ENCODE measurements around the gene EGLN3. TPM values are rescaled to one million over a fixed set of nuclear protein-coding genes. Genes with fewer than 3 reads are reported as not detected.

Gene EGLN3
- total and polyA plus RNA-seq, 2 donors (not counting 3 experiments of a cell fraction or from before 2014, with no cell fraction given), result 0.20 TPM; not detected in 1

DNA sequence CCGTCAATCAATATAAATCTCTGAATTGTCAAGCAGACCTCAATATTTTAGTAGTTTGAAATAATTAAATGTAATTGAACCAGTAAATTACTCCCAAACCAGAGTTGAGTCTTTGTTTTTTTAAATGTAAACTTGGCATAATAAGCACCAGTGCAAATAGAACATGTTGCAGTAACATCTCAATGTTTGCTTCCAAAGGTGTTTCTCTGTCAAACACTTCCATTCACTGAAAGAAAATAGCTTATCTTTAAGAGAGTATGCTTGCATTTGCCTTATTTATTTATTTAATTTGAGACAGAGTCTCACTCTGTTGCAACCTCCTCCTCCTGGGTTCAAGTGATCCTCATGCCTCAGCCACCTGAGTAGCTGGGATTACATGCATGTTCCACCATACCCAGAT is 39.9 kb upstream of the EGLN3 start:
- Histone ChIP-seq H3K4me3 (replicated peaks in 1 of 3; ENCODE audit: insufficient read depth in 1 of 3, low read depth in 1 of 3, low read length in 3 of 3) (no peak overlapping the region), H3K9me1 (replicated peaks; ENCODE audit: control insufficient read depth, extremely low read depth, insufficient read depth, low read length) (no peaks in the 10 kb centered on the region), H3K36me3 (ENCODE audit: control insufficient read depth in 2 of 2, extremely low read depth in 1 of 2, insufficient read depth in 2 of 2, low read length in 2 of 2) (no peaks in the 10 kb centered on the region), H3K9ac (replicated peaks; ENCODE audit: extremely low read depth, insufficient read depth, low read length) (no peak overlapping the region), H3K9me3 (replicated peaks; ENCODE audit: control insufficient read depth, insufficient read depth, low read length) (no peaks in the 10 kb centered on the region), H3K27ac (ENCODE audit: insufficient read depth, low read depth, low read length) (no peak overlapping the region), H3K27me3 (ENCODE audit: control insufficient read depth in 2 of 2, insufficient read depth in 2 of 2, low read length in 2 of 2) (peaks cover 0 to 2% of the 10 kb centered on the region in 2 experiments), H3K4me2 (ENCODE audit: insufficient read depth, low read length) (no peak overlapping the region), H3K79me2 (ENCODE audit: control insufficient read depth, insufficient read depth, low read length) (no peaks in the 10 kb centered on the region), H2AFZ (ENCODE audit: low read depth, low read length) (no peak overlapping the region), H3K4me1 (ENCODE audit: control insufficient read depth, extremely low read depth, insufficient read depth, low read length) (no peaks in the 10 kb centered on the region), H4K20me1 (replicated peaks; ENCODE audit: control insufficient read depth, extremely low read depth, insufficient read depth, low read length) (no peaks in the 10 kb centered on the region)
- FAIRE-seq, result no peak
- no peak for DNase-seq (ENCODE audit: low read depth, low spot score)
- TF ChIP-seq POLR2A (IDR thresholded peaks at IDR 0.05; ENCODE audit: low read depth, low read length), result no peak
- TF ChIP-seq JUN (IDR thresholded peaks at IDR 0.05; ENCODE audit: borderline replicate concordance, insufficient read depth, insufficient read length, low read depth), result no peak
- TF ChIP-seq EZH2 (IDR thresholded peaks at IDR 0.05; ENCODE audit: borderline replicate concordance, low read depth, low read length, severe bottlenecking), result no peak
- TF ChIP-seq MYC (IDR thresholded peaks at IDR 0.05; ENCODE audit: low read depth, low read length), result no peak
- no peak for TF ChIP-seq GATA2 (IDR thresholded peaks at IDR 0.05; ENCODE audit: insufficient read depth, insufficient read length, low read depth, low read length)
- TF ChIP-seq FOS (IDR thresholded peaks at IDR 0.05; ENCODE audit: borderline replicate concordance, insufficient read depth, low read length), result no peak
- TF ChIP-seq, protein P1, sequence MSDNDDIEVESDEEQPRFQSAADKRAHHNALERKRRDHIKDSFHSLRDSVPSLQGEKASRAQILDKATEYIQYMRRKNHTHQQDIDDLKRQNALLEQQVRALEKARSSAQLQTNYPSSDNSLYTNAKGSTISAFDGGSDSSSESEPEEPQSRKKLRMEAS (IDR thresholded peaks at IDR 0.05; ENCODE audit: insufficient read depth, insufficient read length), result no peak
- TF ChIP-seq POLR2AphosphoS5 (IDR thresholded peaks at IDR 0.05; ENCODE audit: insufficient read depth, low read depth, low read length), result no peak
- TF ChIP-seq, protein P2, sequence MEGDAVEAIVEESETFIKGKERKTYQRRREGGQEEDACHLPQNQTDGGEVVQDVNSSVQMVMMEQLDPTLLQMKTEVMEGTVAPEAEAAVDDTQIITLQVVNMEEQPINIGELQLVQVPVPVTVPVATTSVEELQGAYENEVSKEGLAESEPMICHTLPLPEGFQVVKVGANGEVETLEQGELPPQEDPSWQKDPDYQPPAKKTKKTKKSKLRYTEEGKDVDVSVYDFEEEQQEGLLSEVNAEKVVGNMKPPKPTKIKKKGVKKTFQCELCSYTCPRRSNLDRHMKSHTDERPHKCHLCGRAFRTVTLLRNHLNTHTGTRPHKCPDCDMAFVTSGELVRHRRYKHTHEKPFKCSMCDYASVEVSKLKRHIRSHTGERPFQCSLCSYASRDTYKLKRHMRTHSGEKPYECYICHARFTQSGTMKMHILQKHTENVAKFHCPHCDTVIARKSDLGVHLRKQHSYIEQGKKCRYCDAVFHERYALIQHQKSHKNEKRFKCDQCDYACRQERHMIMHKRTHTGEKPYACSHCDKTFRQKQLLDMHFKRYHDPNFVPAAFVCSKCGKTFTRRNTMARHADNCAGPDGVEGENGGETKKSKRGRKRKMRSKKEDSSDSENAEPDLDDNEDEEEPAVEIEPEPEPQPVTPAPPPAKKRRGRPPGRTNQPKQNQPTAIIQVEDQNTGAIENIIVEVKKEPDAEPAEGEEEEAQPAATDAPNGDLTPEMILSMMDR (IDR thresholded peaks at IDR 0.05; ENCODE audit: extremely low read depth in 1 of 2, insufficient read depth in 1 of 2, low read depth in 1 of 2, low read length in 2 of 2), result no peak
- no TSS peak for BruUV-seq (replicated peaks)
- intact Hi-C loops (cut with micrococcal nuclease) (no loop called here), dilution Hi-C loops (cut with MboI; ENCODE audit: extremely low pct_ligation_motif_present, low sequenced_read_pairs) (no loop called here)
- ChIA-PET POLR2A (no interaction called here), CTCF (no interaction called here)

All from endothelial cell of umbilical vein (primary cell).